Stimulated activated naive CD8-positive, alpha-beta T cell treated with anti-CD3 and anti-CD28 coated beads, Interleukin-15, Interleukin-2, amounts not matched to agents 100 U/mL and 50 U/mL, for 24 hours (primary cell): ENCODE data around the gene PERM1.
"Not testable (repeated sequence)": the region's sequence is repeated elsewhere in the genome, so short reads cannot be mapped to it uniquely, and the experiment has no call there.

ENCODE experiments used
- ATAC-seq: fragments of 150-1000 bp; cut with Tn5 transposase; one replicate; pipeline ENCODE4 v1.10.0; 2021
- DNase-seq: peaks from one replicate; pipeline ENCODE4 v3.0.0; 2021

Gene PERM1, protein sequence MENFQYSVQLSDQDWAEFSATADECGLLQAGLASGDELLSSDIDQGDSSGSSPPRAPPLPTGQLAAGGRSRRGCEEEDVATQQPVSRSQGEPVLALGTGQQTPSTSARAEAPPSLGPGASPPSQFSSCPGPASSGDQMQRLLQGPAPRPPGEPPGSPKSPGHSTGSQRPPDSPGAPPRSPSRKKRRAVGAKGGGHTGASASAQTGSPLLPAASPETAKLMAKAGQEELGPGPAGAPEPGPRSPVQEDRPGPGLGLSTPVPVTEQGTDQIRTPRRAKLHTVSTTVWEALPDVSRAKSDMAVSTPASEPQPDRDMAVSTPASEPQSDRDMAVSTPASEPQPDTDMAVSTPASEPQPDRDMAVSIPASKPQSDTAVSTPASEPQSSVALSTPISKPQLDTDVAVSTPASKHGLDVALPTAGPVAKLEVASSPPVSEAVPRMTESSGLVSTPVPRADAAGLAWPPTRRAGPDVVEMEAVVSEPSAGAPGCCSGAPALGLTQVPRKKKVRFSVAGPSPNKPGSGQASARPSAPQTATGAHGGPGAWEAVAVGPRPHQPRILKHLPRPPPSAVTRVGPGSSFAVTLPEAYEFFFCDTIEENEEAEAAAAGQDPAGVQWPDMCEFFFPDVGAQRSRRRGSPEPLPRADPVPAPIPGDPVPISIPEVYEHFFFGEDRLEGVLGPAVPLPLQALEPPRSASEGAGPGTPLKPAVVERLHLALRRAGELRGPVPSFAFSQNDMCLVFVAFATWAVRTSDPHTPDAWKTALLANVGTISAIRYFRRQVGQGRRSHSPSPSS

DNA sequence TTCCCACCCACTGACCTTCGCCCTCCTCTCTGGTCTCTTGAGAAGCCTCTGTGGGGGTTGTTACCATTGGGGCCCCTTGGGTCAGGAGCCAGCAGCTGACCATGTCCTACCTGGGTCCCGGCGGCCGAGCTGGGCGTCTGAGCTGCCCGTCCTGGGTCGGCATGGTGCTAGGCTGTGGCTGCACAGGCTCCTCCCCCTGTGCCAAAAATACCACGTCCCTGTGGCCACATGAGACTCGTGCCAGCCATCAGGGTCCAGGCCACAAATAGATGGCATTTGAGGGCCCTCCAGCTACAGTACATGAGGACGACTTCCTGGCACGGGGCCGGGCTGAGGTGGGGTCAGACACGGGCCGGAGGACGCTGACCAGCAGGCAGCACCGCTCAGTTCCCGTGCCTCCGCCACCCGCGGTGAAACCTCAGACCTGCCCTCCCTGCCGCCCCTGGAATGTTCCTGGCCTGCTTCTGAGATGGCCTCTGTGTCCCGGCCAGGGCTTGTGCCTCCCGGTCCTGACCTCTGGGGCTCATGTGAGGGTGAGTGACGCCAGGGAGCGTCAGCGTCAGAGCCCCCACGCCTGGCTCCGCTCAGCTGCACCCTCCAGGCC lies at the start of gene PERM1:
TSS of gene PERM1 (minus strand) at position 139 of the 604 bp plus-strand sequence. CDS start 1,064 bp downstream, outside the sequence.
- DNase-seq (no peak), ATAC-seq (no peak)

GRCh38 chr1:1030867-1031658 lies 49.2 kb upstream of the PERM1 start:
- not testable (repeated sequence) for DNase-seq

DNA sequence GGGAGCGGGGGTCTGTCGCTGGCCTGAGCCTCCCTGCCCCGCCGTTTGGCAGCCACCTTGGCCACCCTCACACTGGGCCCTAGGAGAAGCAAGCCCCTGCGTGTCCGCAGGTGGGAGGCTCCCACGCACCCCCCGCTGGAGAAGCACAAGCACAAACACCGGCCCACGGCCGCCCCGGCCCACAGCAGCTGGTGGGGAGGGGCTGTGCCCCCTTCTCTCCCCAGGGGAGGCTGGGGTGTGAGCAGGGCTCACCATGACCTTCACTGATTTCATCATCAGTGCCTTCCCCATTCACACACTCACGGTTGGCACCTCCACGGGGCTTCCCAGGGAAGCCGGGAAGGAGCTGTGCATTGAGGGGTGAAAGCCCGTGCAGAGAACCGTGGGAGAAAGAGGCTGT lies 45.9 kb upstream of the PERM1 start:
- DNase-seq = no peak
- ATAC-seq = no peak

More at GRCh38 chr1:1030867-1031658, 49.2 kb upstream of the PERM1 start:
- ATAC-seq = not testable (repeated sequence)

DNA sequence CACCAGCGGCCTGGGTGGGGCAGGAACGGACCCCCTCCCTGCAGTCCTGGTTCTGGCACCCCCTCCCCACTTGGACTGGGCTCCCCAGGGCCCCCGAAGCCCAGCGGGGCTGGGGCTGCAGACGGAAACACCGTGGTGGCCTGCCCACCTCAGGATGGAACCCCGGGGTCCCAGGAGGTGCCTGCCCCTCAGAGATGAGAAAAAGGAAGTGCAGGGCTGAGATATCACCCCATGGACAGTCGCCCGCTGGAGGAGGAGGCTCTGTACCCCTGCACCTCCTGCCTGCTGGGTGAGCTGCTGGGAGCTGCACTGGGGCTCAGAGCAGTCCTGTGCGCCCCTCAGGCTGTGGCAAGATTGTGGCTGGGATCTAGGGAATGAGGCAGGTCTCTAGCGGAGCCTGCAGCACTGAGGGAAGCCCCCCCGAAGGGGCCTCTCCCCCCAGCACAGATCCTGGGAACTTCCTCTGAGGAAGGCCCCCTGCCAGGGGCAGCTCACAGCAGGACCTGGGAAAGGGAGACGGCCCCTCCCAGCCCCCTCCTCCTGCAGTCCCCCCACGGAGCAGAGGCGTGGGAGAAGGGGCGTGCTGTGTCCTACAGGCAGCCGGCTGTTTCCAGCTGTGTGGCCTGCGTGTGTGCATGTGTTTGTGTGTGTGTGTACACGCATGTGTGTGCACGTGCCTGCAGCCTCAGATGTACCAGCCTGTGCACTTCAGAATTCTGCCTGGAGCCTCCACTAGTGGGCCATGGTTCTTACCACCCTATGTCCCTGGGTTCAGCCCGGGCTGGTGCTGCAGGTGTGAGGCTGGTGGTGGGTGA lies 44.9 kb upstream of the PERM1 start:
- no peak for ATAC-seq
- no peak for DNase-seq

- DNase-seq (no peak), ATAC-seq (no peak)
These were observed 43.8 kb upstream of the PERM1 start for GRCh38 chr1:1025730-1026129.

GRCh38 chr1:1024771-1025699 lies 43.1 kb upstream of the PERM1 start:
- DNase-seq = no peak
- ATAC-seq = no peak

DNA sequence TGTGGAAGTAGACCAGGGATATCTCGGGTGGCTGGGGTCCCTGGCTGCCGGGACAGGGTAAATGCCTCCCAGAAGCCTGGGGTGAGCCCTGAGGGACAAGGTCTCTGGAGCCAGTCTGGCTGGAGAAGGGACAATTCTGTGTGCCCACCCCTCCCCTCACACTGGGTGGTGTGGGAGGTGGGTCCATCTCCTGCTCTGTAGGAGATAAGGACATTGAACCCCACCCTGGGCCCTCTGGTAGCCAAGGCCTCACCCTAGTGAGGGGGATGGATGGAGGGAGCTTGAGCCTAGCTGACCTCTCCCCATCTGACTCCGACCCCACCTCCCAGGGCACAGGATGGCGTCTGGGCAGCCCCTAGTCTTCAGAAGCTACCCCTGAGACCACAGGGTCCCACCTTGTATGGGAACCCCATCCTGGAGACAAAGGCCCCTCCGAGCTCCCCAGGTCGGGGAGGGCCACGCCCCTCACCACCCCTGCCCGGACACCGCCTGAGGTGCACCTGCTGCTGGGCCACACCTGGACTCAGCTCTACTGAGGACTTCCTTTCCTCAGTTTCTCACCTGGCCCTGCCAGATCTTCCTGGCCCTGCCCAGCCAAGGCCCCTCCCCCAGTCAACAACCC lies 42.4 kb upstream of the PERM1 start:
- no peak for DNase-seq
- ATAC-seq = no peak

- DNase-seq (no peak), ATAC-seq (no peak)
These were observed 41.8 kb upstream of the PERM1 start for GRCh38 chr1:1023700-1024099.

- DNase-seq = no peak
- ATAC-seq = no peak
These were observed 40.6 kb upstream of the PERM1 start for GRCh38 chr1:1022302-1023009.

- DNase-seq (no peak), ATAC-seq (no peak)
These were observed 40.0 kb upstream of the PERM1 start for GRCh38 chr1:1021920-1022259.

GRCh38 chr1:1021010-1021919 lies 39.4 kb upstream of the PERM1 start:
- ATAC-seq = no peak
- DNase-seq = no peak

- DNase-seq (peak; percentile 55), ATAC-seq (no peak)
These were observed 38.6 kb upstream of the PERM1 start for GRCh38 chr1:1020415-1021009.

- ATAC-seq (peak; percentile 24), DNase-seq (peak; percentile 42)
These were observed 38.1 kb upstream of the PERM1 start, which contains the start of gene AGRN for GRCh38 chr1:1020000-1020404. TSS of gene AGRN (plus strand) at chr1:1020120. CDS start at chr1:1020173, 53 bp downstream.

DNA sequence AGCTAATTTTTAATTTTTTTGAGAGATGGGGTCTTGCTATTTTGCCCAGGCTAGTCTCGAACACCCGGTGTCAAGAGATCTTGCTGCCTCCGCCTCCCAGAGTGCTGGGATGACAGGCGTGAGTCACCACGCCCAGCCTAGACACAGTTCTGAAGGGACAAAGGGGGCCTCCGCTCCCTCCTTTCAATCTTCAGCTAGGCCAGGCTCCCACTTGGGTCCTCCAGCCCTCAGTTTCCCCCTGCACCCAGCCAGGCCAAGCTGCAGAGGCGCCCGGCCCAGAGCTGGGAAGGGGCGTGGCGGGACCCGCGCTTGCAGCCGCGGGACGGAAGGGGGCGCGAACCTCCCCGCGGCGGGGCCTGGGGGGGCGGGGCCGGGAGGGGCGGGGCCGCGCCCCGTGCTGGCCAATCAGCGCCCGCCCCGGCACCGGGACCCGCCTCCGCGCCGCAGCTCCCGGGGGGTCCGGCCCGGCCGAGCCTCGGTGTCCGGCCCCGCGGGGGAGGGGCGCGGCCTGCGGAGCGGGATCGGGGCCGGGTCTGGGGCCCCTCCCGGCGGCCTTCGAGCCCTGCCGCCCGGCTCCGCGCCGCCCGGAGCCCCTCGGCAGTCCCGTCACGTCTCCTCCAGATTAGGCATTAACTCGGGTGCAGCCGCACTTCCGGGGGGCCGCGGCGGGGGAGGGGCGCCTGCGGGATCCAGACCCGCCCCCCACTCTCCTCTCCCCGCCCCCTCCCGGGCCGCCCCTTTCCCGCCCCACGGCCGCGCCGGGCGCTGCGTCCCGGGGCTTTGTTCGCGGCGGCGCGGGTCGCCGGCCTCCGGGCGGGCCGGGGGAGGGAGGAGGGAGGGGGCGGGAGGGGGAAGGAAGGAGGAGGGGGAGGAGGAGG lies 37.5 kb upstream of the PERM1 start:
- ATAC-seq = peak; percentile 71
- DNase-seq = peak; percentile 88

- not testable (repeated sequence) for DNase-seq, ATAC-seq
These were observed 36.4 kb upstream of the PERM1 start for GRCh38 chr1:1018321-1018685.
